ENCODE data around the gene TWNK. TPM values are rescaled to one million over a fixed set of nuclear protein-coding genes. Genes with fewer than 3 reads are reported as not detected.

The TWNK gene
- polyA plus RNA-seq, 4 donors: 1.6 to 10.2 (median 4.7) TPM

DNA sequence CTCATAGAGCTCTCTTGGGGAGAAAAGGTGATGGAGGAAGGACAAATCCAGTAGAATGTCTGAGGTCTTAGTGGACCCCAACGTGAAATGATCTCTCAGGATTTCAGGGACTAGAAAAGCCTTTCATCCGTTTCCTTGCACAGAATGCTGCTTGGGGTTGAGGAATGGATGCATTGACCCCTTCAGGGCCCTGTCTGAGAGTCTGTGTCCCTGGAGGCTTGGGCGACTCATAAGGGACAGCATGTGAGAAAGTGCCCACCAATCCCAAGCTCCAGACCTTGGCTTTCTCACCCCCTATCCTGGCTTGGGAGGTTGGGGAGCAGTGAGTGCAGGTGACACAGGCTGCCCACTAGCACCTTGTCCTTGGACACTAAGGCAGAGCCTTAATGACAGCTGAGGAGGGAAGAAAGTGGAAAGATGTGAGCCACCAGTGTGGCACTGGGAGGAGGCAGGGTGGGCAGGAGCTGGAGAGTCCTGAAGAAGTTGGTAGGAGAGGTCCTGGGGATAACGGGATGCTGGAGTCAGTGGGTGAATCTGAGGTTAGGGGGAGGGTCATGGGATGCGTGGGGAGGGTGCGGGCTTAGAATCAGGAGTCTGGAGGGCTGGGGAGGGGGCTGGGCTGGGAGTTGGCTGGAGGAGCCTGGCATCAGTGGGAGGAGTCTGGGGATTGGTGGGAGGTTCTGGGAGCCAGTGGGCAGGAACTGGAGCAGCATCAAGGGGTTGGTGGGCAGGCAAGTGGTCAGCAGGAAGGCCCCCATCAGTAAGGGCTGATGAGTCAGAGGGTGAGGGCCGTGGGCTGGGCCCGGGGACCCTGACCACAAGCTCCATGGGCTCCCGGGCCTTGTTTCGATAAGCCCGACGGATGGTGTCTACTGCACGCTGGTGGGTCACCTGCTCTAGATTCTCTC is 20.8 kb downstream of the TWNK start:
- Histone ChIP-seq H3K4me1 (ENCODE audit: control insufficient read depth in 3 of 3, insufficient read depth in 2 of 3, low read depth in 1 of 3, low read length in 2 of 3) (peaks cover 0 to 38% (median 0%) of the 10 kb centered on the region in 3 donors), H3K9me3 (ENCODE audit: control insufficient read depth in 2 of 2, insufficient read depth in 1 of 2, low read depth in 1 of 2, low read length in 1 of 2) (no peaks in the 10 kb centered on the region), H3K4me3 (ENCODE audit: low read depth in 1 of 3, low read length in 3 of 3) (no peak overlapping the region), H3K27me3 (ENCODE audit: control insufficient read depth in 3 of 3, insufficient read depth in 3 of 3, low read length in 3 of 3) (no peaks in the 10 kb centered on the region), H3K27ac (ENCODE audit: low read depth in 1 of 3, low read length in 2 of 3) (peak overlapping the region in 2 of 3 donors; percentile 2 to 5), H3K36me3 (ENCODE audit: control insufficient read depth in 3 of 3, insufficient read depth in 2 of 3, low read depth in 1 of 3, low read length in 3 of 3) (peaks cover 3 to 56% (median 5%) of the 10 kb centered on the region in 3 donors)
- DNase-seq: no peak
- FAIRE-seq: no peak
- 59 to 72% (median 69%) methylated on average over 13 of the region's 13 CpGs for WGBS, 3 donors

DNA sequence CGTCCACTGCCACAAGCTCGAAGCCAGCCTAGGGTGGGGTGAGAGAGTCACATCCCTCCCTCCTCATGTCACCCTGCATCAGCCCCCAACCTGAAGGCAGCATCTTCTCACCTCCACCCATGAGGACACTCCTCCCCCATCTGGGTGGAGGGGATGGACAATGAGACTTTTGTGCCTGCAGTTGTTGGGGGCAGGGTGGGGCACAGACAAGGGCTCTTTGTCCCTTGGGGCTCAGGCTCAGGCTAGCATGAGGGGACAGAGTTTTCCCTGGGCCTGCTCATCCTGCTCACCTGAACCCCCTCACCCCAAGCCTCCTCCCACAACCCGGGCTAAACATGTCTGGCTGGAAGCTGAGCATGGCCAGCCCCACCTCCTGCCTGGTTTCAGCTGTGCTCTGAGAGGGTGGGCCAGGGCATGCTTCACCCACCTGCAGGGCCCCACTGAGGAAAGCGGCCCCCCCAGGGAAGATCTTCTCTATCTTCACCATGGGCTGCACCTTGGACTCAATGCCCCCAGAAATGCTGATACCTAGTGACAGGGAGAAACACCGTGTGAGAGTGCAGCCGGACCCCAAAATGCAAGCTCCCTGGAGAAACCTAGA is 21.6 kb downstream of the TWNK start:
- no peak overlapping the region for H3K27ac ChIP-seq (ENCODE audit: low read depth in 1 of 3, low read length in 2 of 3)
- peaks cover 0 to 43% (median 0%) of the 10 kb centered on the region in 3 donors for H3K4me1 ChIP-seq (ENCODE audit: control insufficient read depth in 3 of 3, insufficient read depth in 2 of 3, low read depth in 1 of 3, low read length in 2 of 3)
- H3K9me3 ChIP-seq (ENCODE audit: control insufficient read depth in 2 of 2, insufficient read depth in 1 of 2, low read depth in 1 of 2, low read length in 1 of 2): no peaks in the 10 kb centered on the region
- H3K4me3 ChIP-seq (ENCODE audit: low read depth in 1 of 3, low read length in 3 of 3): no peak overlapping the region
- FAIRE-seq: no peak
- peak in 1 of 2 donors; percentile 41 for DNase-seq
- peaks cover 0 to 48% (median 5%) of the 10 kb centered on the region in 3 donors for H3K36me3 ChIP-seq (ENCODE audit: control insufficient read depth in 3 of 3, insufficient read depth in 2 of 3, low read depth in 1 of 3, low read length in 3 of 3)
- 50 to 71% (median 60%) methylated on average over 6 of the region's 6 CpGs for WGBS, 3 donors
- H3K27me3 ChIP-seq (ENCODE audit: control insufficient read depth in 3 of 3, insufficient read depth in 3 of 3, low read length in 3 of 3): no peaks in the 10 kb centered on the region

DNA sequence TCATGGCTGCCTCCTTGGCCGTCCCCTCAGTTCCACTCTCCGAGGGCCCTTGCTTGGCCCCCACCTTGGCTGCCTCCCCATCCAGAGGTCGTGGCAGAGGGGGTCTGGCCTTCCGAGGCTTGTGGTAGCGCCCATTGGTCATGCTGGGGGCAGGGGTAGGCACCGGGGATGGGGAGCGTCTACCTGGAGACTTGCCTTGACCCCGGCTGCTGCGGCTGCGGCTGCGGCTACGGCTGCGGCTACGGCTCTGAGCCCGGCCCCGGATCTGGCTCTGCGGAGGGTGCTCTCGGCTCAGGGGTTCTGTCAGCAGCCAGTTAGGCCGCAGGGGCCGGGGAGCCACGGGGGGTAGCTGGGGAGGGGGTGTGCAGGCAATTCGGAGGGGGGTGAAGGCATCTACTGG is 23.0 kb downstream of the TWNK start:
- Histone ChIP-seq H3K27me3 (ENCODE audit: control insufficient read depth in 3 of 3, insufficient read depth in 3 of 3, low read length in 3 of 3) (no peaks in the 10 kb centered on the region), H3K9me3 (ENCODE audit: control insufficient read depth in 2 of 2, insufficient read depth in 1 of 2, low read depth in 1 of 2, low read length in 1 of 2) (no peaks in the 10 kb centered on the region), H3K4me1 (ENCODE audit: control insufficient read depth in 3 of 3, insufficient read depth in 2 of 3, low read depth in 1 of 3, low read length in 2 of 3) (peaks cover 0 to 52% (median 0%) of the 10 kb centered on the region in 3 donors), H3K27ac (ENCODE audit: low read depth in 1 of 3, low read length in 2 of 3) (no peak overlapping the region), H3K36me3 (ENCODE audit: control insufficient read depth in 3 of 3, insufficient read depth in 2 of 3, low read depth in 1 of 3, low read length in 3 of 3) (peaks cover 0 to 44% (median 2%) of the 10 kb centered on the region in 3 donors), H3K4me3 (ENCODE audit: low read depth in 1 of 3, low read length in 3 of 3) (no peak overlapping the region)
- FAIRE-seq: no peak
- DNase-seq: no peak
- WGBS, 3 donors: 92 to 96% (median 95%) methylated on average over 22 of the region's 22 CpGs

DNA sequence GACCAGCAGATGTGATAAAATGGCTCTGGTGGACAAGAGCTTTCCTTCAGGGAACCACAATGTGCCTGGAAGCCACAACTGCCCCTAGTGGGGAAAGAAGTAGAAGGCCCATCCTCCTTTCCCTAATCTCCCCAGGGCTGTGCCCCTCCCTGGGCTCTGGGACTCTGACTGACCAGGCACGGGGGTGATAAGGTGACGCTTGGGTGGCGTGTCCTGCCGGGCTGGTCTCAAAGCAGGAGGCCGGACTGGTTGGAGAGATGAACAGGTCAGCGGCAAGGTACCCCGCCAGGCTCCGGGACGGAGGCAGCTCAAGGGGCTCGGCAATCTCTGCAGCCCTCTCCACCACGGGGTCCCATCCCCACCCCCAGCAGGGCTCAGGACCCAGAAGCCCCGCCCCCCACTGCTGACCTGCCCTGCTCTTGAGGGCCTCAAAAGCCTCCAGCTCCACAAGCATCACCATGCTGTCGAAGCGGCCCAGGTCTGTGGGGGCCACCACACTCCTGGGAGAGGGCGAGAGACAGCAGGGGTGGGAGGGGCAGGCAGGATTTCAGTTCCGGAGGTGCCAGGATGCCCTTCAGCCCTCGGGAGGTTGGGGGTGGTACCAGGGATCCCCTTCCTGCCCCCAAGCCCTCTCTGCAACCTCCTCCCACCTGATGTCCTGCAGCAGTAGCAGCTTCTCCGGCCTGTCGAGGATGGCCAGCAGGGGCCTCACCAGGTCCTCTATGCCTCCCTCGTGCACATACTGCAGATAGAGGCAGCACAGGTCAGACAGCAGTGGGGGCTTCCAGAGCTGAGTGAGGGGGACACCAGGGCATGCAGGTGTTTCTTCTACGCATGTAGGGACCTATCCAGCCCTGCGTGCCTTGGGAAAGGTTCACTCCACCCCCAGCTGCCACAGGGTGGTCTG is 24.4 kb downstream of the TWNK start:
- Histone ChIP-seq H3K4me1 (ENCODE audit: control insufficient read depth in 3 of 3, insufficient read depth in 2 of 3, low read depth in 1 of 3, low read length in 2 of 3) (peaks cover 0 to 43% (median 0%) of the 10 kb centered on the region in 3 donors), H3K4me3 (ENCODE audit: low read depth in 1 of 3, low read length in 3 of 3) (no peak overlapping the region), H3K36me3 (ENCODE audit: control insufficient read depth in 3 of 3, insufficient read depth in 2 of 3, low read depth in 1 of 3, low read length in 3 of 3) (peaks cover 0 to 44% (median 2%) of the 10 kb centered on the region in 3 donors), H3K27me3 (ENCODE audit: control insufficient read depth in 3 of 3, insufficient read depth in 3 of 3, low read length in 3 of 3) (peaks cover 0 to 2% (median 0%) of the 10 kb centered on the region in 3 donors), H3K9me3 (ENCODE audit: control insufficient read depth in 2 of 2, insufficient read depth in 1 of 2, low read depth in 1 of 2, low read length in 1 of 2) (no peaks in the 10 kb centered on the region), H3K27ac (ENCODE audit: low read depth in 1 of 3, low read length in 2 of 3) (peak overlapping the region in 1 of 3 donors; percentile 13)
- WGBS, 3 donors: 48 to 66% (median 60%) methylated on average over 19 to 22 of the region's 22 CpGs
- DNase-seq: peak in 1 of 2 donors; percentile 35
- no peak for FAIRE-seq

DNA sequence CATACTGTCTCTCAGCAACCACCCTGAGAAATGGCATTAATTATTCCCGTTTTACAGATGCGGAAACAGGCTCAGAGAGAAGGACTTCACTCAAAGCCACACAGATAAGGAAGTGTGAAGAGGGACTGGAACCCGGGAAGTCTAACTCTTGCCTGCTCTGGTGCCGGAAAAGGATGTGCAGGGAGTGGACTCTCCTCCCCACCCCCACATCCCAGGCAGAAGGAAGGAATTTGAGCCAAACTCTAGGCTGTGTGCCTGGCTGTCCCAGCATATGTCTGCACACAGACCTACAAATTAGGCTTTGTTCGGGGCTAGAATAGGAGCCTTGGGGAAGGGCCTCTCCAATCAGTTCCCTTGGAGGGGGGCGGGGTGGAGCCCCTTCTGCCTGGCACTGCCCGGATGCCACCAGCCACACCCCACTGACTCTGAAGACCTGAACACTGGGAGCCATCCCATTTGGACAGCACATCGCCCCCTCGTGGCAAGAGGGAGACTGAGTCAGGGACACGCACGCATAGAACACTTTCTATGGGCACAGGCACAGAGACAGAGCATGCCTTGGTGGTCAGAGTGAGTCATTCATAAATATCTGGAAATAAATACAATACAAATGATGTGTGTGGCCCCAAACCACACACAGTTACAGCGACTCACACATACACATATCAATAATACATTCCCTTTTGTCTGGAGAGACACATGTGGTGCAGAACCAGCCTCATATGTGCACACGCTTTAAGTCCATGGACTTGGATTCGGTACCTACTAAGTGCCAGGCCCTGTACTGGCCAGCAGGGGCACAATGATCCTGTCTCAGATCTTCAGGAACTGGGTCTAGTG is 25.4 kb downstream of the TWNK start:
- 14 to 17% (median 16%) methylated on average over 14 of the region's 14 CpGs for WGBS, 3 donors
- no peaks in the 10 kb centered on the region for H3K9me3 ChIP-seq (ENCODE audit: control insufficient read depth in 2 of 2, insufficient read depth in 1 of 2, low read depth in 1 of 2, low read length in 1 of 2)

DNA sequence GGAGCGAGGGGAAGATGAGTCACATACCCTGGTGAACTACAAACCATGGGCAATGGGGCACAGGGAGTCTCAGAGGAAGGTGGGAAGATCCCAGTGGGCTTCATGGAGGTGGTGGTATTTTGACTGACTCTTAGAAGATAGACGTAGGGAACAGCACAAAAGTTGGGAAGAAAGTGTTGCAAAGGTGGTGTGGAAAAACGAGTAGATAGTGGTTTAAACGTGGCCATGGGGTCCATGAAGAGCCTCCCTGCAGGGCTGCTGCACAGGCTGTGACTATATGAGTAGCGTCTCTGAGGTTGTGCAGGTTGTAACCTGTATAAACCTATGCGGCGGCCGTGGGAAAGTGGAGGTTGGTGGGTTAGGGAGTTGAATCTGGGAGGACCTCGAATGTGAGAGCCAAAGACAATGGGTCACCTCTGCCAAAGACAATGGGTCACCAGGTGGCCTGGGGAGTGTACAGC is 26.1 kb downstream of the TWNK start:
- no peak for DNase-seq
- WGBS, 3 donors: 38 to 55% (median 39%) methylated on average over 9 of the region's 9 CpGs
- no peaks in the 10 kb centered on the region for H3K9me3 ChIP-seq (ENCODE audit: control insufficient read depth in 2 of 2, insufficient read depth in 1 of 2, low read depth in 1 of 2, low read length in 1 of 2)
- H3K4me3 ChIP-seq (ENCODE audit: low read depth in 1 of 3, low read length in 3 of 3): no peak overlapping the region
- H3K27ac ChIP-seq (ENCODE audit: low read depth in 1 of 3, low read length in 2 of 3): no peak overlapping the region
- H3K27me3 ChIP-seq (ENCODE audit: control insufficient read depth in 3 of 3, insufficient read depth in 3 of 3, low read length in 3 of 3): peaks cover 0 to 4% (median 0%) of the 10 kb centered on the region in 3 donors
- H3K36me3 ChIP-seq (ENCODE audit: control insufficient read depth in 3 of 3, insufficient read depth in 2 of 3, low read depth in 1 of 3, low read length in 3 of 3): peaks cover 0 to 44% (median 0%) of the 10 kb centered on the region in 3 donors
- peaks cover 0 to 39% (median 0%) of the 10 kb centered on the region in 3 donors for H3K4me1 ChIP-seq (ENCODE audit: control insufficient read depth in 3 of 3, insufficient read depth in 2 of 3, low read depth in 1 of 3, low read length in 2 of 3)
- no peak for FAIRE-seq

More for the DNA sequence above, 25.4 kb downstream of the TWNK start:
- Histone ChIP-seq H3K36me3 (ENCODE audit: control insufficient read depth in 3 of 3, insufficient read depth in 2 of 3, low read depth in 1 of 3, low read length in 3 of 3) (peaks cover 0 to 44% (median 0%) of the 10 kb centered on the region in 3 donors), H3K27ac (ENCODE audit: low read depth in 1 of 3, low read length in 2 of 3) (no peak overlapping the region), H3K4me3 (ENCODE audit: low read depth in 1 of 3, low read length in 3 of 3) (no peak overlapping the region), H3K27me3 (ENCODE audit: control insufficient read depth in 3 of 3, insufficient read depth in 3 of 3, low read length in 3 of 3) (peaks cover 0 to 4% (median 0%) of the 10 kb centered on the region in 3 donors), H3K4me1 (ENCODE audit: control insufficient read depth in 3 of 3, insufficient read depth in 2 of 3, low read depth in 1 of 3, low read length in 2 of 3) (peaks cover 0 to 36% (median 0%) of the 10 kb centered on the region in 3 donors)
- no peak for FAIRE-seq
- DNase-seq: peak; percentile 88

DNA sequence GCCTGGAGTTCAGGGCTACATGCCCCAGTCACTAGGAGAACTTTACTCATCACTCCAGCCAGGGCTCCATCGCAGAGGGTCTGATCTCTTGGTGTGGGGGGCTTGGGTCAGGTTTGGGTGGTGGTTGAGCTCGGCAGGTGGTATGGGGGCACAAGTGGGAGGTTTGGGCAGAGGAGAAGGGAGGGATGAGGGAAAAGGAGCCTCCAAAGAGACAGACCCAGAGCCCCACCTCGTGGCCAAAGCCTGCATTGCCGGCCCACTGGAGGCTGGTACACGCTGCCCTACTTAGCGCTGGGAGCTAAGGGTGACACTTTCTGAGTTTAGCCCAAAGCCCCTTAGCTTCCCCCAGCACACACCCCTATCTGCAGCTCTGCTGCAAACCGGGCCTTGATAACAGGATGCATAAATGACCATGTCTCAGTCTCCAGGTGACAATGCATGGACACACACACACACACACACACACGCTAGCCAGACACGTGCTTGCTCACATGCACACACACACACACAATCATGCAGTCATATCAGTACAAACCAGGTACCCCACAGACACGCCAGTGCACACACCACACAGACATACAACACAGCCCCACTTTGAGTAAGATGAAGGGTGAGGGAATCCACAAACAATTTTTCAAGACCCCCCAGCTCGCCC is 27.0 kb downstream of the TWNK start:
- H3K27me3 ChIP-seq (ENCODE audit: control insufficient read depth in 3 of 3, insufficient read depth in 3 of 3, low read length in 3 of 3): peaks cover 0 to 4% (median 0%) of the 10 kb centered on the region in 3 donors
- 13 to 20% (median 15%) methylated on average over 11 of the region's 11 CpGs for WGBS, 3 donors
- H3K36me3 ChIP-seq (ENCODE audit: control insufficient read depth in 3 of 3, insufficient read depth in 2 of 3, low read depth in 1 of 3, low read length in 3 of 3): peaks cover 0 to 44% (median 0%) of the 10 kb centered on the region in 3 donors
- peak; percentile 68 to 81 for DNase-seq
- no peak overlapping the region for H3K4me3 ChIP-seq (ENCODE audit: low read depth in 1 of 3, low read length in 3 of 3)
- H3K27ac ChIP-seq (ENCODE audit: low read depth in 1 of 3, low read length in 2 of 3): no peak overlapping the region
- no peaks in the 10 kb centered on the region for H3K9me3 ChIP-seq (ENCODE audit: control insufficient read depth in 2 of 2, insufficient read depth in 1 of 2, low read depth in 1 of 2, low read length in 1 of 2)
- no peak for FAIRE-seq
- H3K4me1 ChIP-seq (ENCODE audit: control insufficient read depth in 3 of 3, insufficient read depth in 2 of 3, low read depth in 1 of 3, low read length in 2 of 3): peaks cover 0 to 38% (median 0%) of the 10 kb centered on the region in 3 donors

Data from small intestine (tissue), 7 donors.